NB4 (cell line): ENCODE measurements around the gene JMJD1C.

Experiments used
- DNase-seq: peaks from one replicate; pipeline ENCODE4 v3.0.0; 2010; ENCODE audit warnings: low read depth
- H3K4me3 ChIP-seq: one replicate; pipeline ENCODE4 v1.5.1; 2011; ENCODE audit warnings: mild to moderate bottlenecking, low read depth, low read length, moderate library complexity
- CTCF ChIP-seq: IDR thresholded peaks from one replicate; pipeline ENCODE4 v1.5.1; 2012; ENCODE audit warnings: low read depth, low read length
- MAX ChIP-seq: IDR thresholded peaks from 2 replicates; pipeline ENCODE4 v1.6.1; 2011; ENCODE audit warnings: low read depth, low read length
- MYC ChIP-seq: IDR thresholded peaks from 2 replicates; pipeline ENCODE4 v1.6.1; 2011; ENCODE audit warnings: low read depth, low read length
- POLR2A ChIP-seq: IDR thresholded peaks from 2 replicates; pipeline ENCODE4 v1.6.1; 2011; ENCODE audit warnings: mild to moderate bottlenecking; ENCODE audit not compliant: insufficient read length; ENCODE audit errors: extremely low read depth

JMJD1C gene

GRCh38 chr10:63376560-63377304, 89.0 kb downstream of the JMJD1C start:
- TF ChIP-seq POLR2A (no peak), MAX (no peak), MYC (no peak), CTCF (no peak)
- H3K4me3 ChIP-seq, result no peak overlapping the region
- DNase-seq, result peak; percentile 22

DNA sequence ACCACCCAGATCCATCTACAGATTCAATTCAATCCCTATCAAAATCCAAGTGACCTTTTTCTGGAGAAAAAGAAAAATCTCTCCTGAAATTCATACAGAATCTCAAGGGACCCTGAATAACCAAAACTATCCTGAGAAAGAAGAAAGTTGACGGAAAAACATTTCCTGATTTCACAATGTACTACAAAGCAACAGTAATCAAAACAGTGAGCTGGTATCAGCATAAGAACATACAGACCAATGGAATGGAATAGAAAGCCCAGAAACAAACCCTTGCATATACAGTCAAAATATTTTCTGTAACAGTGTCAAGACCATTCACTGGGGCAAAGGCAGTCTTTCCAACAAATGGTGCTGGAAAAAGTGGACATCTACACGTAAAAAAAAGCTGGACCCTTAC, 89.9 kb downstream of the JMJD1C start:
- TF ChIP-seq POLR2A (no peak), MYC (no peak), MAX (no peak), CTCF (no peak)
- H3K4me3 ChIP-seq, result no peak overlapping the region
- no peak for DNase-seq

- peak; percentile 48 for DNase-seq
- TF ChIP-seq MYC, result no peak
- TF ChIP-seq CTCF, result no peak
- TF ChIP-seq POLR2A, result no peak
- no peak for TF ChIP-seq MAX
- no peak overlapping the region for H3K4me3 ChIP-seq
These were observed 90.3 kb downstream of the JMJD1C start for GRCh38 chr10:63375458-63375857.

- TF ChIP-seq MAX (no peak), MYC (no peak), POLR2A (no peak), CTCF (no peak)
- H3K4me3 ChIP-seq, result no peak overlapping the region
- DNase-seq, result no peak
These were observed 90.8 kb downstream of the JMJD1C start for GRCh38 chr10:63374991-63375390.

- DNase-seq, result no peak
- H3K4me3 ChIP-seq, result no peak overlapping the region
- no peak for TF ChIP-seq MYC
- no peak for TF ChIP-seq MAX
- no peak for TF ChIP-seq POLR2A
- TF ChIP-seq CTCF, result no peak
These were observed 92.6 kb downstream of the JMJD1C start for GRCh38 chr10:63373176-63373575.
